NOMO-1 treated with dmso at 0.1 percent for 144 hours (cell line): Measurements from ENCODE around the gene STARD13.
A peak's percentile ranks its signal among the peaks of the same experiment; 100 is the strongest.
"Not testable (repeated sequence)": the region's sequence is repeated elsewhere in the genome, so short reads cannot be mapped to it uniquely, and the experiment has no call there.

Source experiments
- DNase-seq: peaks from one replicate; lab custom pipeline; 2025; ENCODE audit not compliant: unreplicated experiment; lab: John Stamatoyannopoulos, UW

STARD13 gene

GRCh38 chr13:33257841-33258807, 27.4 kb downstream of the STARD13 start:
- no peak for DNase-seq

DNA sequence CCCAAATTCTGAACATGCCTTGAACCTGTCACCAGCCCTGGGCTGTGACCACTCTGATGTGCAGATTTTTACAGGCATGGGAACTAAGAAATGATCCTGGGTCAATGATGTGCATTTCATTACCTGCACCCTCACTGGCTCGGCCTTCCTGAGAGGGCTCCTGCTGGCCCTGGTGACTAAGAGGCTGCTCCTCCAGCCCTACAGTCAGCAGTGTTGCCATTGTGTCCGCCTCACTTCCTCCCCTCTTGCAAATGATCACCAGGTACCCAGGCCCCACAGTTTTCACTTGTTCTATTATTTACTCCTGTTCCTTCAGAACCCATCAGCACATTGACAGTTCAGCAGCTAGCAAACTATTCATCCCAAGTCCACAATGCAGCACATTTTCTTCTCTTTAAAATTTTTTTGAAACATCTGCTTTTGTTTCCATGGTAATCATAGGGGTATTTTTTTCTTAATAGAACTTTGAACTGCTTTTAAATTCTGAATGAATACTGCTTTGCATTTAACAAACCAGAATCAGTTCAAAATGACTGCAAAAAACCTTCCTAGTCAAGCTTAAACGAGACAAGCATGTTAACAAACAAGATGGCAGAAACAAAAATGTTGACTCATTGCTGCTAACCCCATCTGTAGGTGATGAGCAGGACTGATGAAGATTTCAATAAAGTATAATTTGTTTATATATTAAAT, 29.3 kb downstream of the STARD13 start:
- DNase-seq: no peak

- no peak for DNase-seq
These were observed 33.4 kb downstream of the STARD13 start for GRCh38 chr13:33252135-33252534.

- peak; percentile 1 for DNase-seq
These were observed 34.4 kb downstream of the STARD13 start for GRCh38 chr13:33251131-33251661.

GRCh38 chr13:33250609-33251008, 34.9 kb downstream of the STARD13 start:
- no peak for DNase-seq

DNA sequence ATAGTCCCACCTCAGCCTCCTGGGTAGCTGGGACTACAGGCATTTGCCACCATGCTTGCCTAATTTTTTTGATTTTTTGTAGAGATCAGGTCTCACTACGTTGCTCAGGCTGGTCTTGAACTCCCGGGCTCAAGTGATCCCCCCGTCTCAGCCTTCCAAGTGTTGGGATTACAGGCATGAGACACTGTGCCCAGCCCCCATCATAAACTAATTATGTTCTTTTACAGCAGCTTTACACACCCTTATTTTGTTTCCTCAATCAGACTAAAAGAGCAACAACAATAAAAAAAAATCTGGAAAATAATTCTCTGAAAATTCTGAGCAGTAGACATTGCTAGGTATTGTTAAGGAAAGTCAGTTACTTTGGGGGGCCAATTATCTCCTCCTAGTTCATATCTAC, 35.7 kb downstream of the STARD13 start:
- no peak for DNase-seq

DNA sequence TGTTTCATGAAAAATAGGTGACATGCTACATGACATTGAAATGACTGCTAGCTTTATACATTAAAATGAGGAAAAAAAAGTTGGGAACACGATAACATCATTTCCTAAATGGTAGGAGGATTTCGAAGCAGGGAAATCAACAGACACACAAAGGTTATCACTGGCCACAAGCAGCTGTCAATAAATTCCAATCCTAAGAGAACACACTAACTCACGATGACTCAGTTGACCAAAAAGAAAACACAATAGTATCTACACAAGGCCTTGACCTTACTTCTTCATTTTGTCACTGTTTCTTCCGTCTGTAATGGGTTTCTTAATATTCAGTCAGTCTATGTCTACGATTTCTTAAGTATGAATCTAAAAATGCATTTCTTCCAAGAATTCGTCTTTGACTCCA, 36.5 kb downstream of the STARD13 start:
- no peak for DNase-seq

GRCh38 chr13:33245505-33246158, 39.9 kb downstream of the STARD13 start:
- DNase-seq: no peak

- DNase-seq: no peak
These were observed 40.7 kb downstream of the STARD13 start for GRCh38 chr13:33244907-33245287.

DNA sequence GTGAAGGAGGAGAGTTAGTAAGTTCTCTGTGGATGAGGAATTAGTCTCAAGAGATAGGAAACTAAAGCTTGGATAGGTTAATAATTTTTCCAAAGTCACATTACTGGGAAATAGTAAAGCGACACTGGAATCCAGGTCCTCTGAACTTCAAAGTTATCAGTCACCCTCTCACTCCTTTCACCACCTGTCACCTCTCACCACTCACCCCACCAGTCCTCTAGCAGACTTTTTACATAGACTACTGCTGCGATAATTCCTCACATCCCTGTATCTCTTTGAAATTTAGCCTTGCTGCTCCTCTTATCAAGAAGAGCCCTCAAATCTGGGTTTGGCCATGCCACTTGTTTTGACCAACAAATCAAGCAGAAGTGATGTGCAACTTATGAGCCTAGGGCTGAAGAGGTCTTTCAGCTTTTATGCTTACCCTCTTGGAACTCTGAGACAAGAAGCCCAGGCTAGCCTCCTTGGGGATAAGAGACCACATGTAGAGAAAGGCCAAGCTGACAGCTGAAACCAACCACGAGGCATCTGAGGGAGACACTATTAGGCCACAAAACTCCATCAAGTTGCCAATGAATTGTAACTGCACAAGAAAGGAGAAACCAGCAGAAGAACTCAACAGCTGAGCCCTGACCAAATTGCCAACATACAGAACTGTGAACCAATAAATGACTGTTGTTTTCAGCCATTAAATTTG, 41.2 kb downstream of the STARD13 start:
- DNase-seq: no peak

DNA sequence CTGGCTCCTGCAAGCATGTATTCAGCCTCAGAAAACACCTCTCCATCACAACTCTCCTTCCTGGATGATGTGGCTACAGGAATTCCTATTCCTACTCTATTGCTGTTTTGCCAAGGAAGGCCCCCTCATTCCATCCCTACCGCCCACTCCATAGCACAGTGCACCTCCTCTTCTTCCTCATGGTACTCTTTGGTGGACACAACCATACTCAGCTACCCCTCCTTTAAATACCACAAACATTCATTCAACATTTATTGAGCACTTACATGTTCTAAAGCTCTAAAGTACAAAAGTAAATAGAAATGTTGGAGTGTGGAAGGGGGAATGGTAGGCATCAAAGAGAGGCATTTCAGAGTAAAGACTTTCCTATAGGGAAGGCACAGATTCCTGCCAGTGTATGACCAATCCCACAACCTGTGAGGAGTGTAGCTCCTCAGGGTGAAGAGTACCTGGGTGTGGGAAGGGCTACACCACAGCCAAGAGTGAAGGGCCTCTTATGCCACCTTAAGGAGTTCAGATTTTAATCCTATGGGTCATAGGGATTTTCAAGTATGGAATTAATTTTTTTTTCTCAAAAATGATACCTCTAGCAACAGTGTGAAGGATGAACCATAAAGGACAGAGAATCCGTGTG, 42.5 kb downstream of the STARD13 start:
- no peak for DNase-seq

- DNase-seq: not testable (repeated sequence)
These were observed 43.2 kb downstream of the STARD13 start for GRCh38 chr13:33242372-33242771.

- no peak for DNase-seq
These were observed 49.5 kb downstream of the STARD13 start for GRCh38 chr13:33236021-33236420.

DNA sequence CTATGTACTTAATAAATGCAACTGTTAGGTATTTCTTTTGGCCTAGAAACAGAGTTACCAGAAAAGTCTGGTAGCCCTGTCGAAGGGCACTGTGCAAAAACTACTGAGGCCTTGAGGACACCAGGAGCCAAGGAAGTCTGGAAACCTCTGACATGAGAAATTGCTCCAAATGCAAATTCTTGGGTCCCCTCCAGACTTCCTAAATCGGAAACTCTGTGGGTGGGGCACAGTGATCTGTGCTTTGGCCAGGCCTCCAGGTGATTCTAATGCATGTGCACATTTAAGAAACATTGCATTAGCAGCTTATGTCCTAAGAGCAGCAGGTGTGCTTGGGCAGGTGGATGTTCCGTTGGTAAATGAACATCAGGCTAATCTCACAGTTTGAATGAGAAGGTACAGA, 50.0 kb downstream of the STARD13 start:
- DNase-seq: no peak

GRCh38 chr13:33235078-33235477, 50.5 kb downstream of the STARD13 start:
- DNase-seq: no peak

GRCh38 chr13:33233547-33233946, 52.0 kb downstream of the STARD13 start:
- DNase-seq: no peak

- DNase-seq: no peak
These were observed 52.7 kb downstream of the STARD13 start for GRCh38 chr13:33232883-33233282.

DNA sequence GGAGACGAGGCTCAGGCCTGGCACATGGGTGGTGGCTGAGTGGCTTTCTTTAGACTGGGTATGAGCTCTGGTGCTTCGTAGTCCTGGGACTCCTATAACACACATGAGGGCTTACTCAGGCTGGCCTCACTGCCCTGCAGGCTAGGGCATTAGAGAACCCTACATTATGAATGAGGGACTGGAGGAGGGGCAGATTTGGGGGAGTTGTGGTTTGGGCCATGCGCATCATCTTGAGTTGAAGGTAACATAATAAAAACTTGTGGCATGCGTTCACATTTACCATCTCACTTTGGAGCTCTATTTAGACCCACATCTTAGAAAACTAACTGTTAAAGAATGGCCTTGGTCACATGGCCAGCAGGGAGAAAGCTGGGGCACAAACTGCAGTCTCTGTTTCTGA, 54.2 kb downstream of the STARD13 start:
- DNase-seq: no peak

DNA sequence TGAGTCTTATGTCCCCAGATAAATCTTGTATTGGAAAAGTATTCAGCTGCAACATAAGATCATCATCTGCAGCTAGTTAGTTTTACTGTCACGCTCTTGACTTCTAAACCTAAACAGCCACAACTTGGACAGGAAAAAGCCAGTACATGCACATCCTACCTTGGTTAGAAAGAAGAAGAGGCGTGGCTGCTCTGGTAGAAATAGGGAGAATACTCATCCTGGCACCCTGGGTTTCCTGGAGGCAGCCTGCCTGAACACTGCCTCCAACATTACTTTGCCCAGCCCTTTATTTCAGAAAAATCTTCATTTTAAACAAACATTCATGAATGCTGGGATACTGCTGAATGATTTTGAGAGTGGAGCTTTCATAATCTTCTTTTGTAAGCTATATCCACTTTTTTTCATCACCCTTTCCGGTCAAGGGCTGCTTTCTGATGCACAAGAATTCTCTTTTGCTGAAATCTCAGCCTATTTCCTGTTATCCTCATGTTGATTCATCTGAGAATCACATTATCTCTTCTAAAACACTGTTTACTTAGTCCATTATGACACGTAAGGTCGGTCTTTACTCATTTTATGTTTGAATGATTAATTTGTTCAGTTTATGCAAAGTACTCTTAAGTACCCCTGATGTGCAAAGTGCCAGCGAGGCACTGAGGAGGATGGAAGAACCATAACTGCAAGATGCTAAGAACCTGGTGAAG, 55.2 kb downstream of the STARD13 start:
- DNase-seq: no peak
